SK-N-SH (cell line): Measurements from ENCODE around the gene CAV1. TPM values are rescaled to one million over a fixed set of nuclear protein-coding genes. Genes with fewer than 3 reads are reported as not detected.

Experiments
- CTCF ChIA-PET: fragments of 300-600, 350-600 bp; formaldehyde crosslinking; extraction: SDS; loops from one replicate; lab custom pipeline; 2021; lab: Yijun Ruan, JAX
- POLR2A ChIA-PET: fragments of 350-600 bp; sonication (Branson Sonifier 250); formaldehyde crosslinking; extraction: SDS; loops from one replicate; lab custom pipeline; 2020; ENCODE audit warnings: antibody characterized with exemption, inconsistent platforms; lab: Yijun Ruan, JAX
- DNase-seq: peaks from one replicate; pipeline ENCODE4 v3.0.0; 2012
- H2AFZ ChIP-seq: fragments of 200-600 bp; sonication (generic); 2 replicates; pipeline ENCODE4 v1.8.1; 2016; ENCODE audit warnings: antibody characterized with exemption, mild to moderate bottlenecking, low read depth
- H3F3A ChIP-seq: fragments of 200-600 bp; sonication (generic); replicated peaks from 2 replicates; pipeline ENCODE3; 2016; ENCODE audit warnings: antibody characterized with exemption, mild to moderate bottlenecking; ENCODE audit not compliant: insufficient read depth
- H3K27ac ChIP-seq, 2 experiments: fragments of 200-500 bp in 1 of 2; fragments of 200-600 bp in 1 of 2; sonication (Bioruptor generic) in 1 of 2; sonication (generic), shearing (Covaris generic) in 1 of 2; 2 replicates each; pipeline versions ENCODE4 v1.5.1 to v1.6.1; 2014 to 2016; ENCODE audit warnings: low read depth in 2 of 2, inconsistent platforms in 1 of 2, low read length in 1 of 2, mild to moderate bottlenecking in 1 of 2, mixed read lengths in 1 of 2
- H3K27me3 ChIP-seq: fragments of 200-600 bp; sonication (generic), shearing (Covaris generic); 2 replicates; pipeline ENCODE4 v1.6.1; 2016; ENCODE audit warnings: mixed run types; ENCODE audit not compliant: insufficient read depth
- H3K36me3 ChIP-seq, 2 experiments: fragments of 200-500 bp in 1 of 2; fragments of 200-600 bp in 1 of 2; sonication (Bioruptor generic) in 1 of 2; sonication (generic) in 1 of 2; replicated peaks in 1 of 2; 2 replicates each; pipeline versions ENCODE3 to v1.5.1; 2014 to 2016; ENCODE audit warnings: low read length in 1 of 2, mild to moderate bottlenecking in 1 of 2; ENCODE audit not compliant: insufficient read depth in 2 of 2, control insufficient read depth in 1 of 2
- H3K4me1 ChIP-seq, 2 experiments: fragments of 200-500 bp in 1 of 2; fragments of 200-600 bp in 1 of 2; sonication (Bioruptor generic) in 1 of 2; sonication (generic), shearing (Covaris generic) in 1 of 2; 2 replicates each; pipeline versions ENCODE4 v1.5.1 to v1.6.1; 2014 to 2016; ENCODE audit warnings: low read depth in 1 of 2, low read length in 1 of 2, mixed run types in 1 of 2; ENCODE audit not compliant: insufficient read depth in 2 of 2, control insufficient read depth in 1 of 2
- H3K4me2 ChIP-seq: fragments of 200-600 bp; sonication (generic), shearing (Covaris generic); 2 replicates; pipeline ENCODE4 v1.6.1; 2017; ENCODE audit warnings: mixed run types
- H3K4me3 ChIP-seq, 2 experiments: fragments of 200-500 bp in 1 of 2; fragments of 200-600 bp in 1 of 2; sonication (Bioruptor generic) in 1 of 2; sonication (generic), shearing (Covaris generic) in 1 of 2; 2 replicates each; pipeline versions ENCODE4 v1.5.1 to v1.8.1; 2014 to 2016; ENCODE audit warnings: low read depth in 2 of 2, inconsistent platforms in 1 of 2, low read length in 1 of 2, mild to moderate bottlenecking in 1 of 2, mixed read lengths in 1 of 2, moderate library complexity in 1 of 2
- H3K79me2 ChIP-seq: fragments of 200-600 bp; sonication (generic); 2 replicates; pipeline ENCODE4 v1.8.1; 2017; ENCODE audit warnings: mild to moderate bottlenecking; ENCODE audit not compliant: insufficient read depth
- H3K9ac ChIP-seq: fragments of 200-600 bp; sonication (generic); 2 replicates; pipeline ENCODE4 v1.6.1; 2017; ENCODE audit warnings: mixed run types
- H3K9me2 ChIP-seq: fragments of 200-600 bp; sonication (generic); 2 replicates; pipeline ENCODE4 v1.6.1; 2017; ENCODE audit warnings: mixed run types
- H3K9me3 ChIP-seq: fragments of 200-600 bp; sonication (generic); 2 replicates; pipeline ENCODE4 v1.6.1; 2017; ENCODE audit warnings: mixed run types, mild to moderate bottlenecking, moderate library complexity
- H4K20me1 ChIP-seq: fragments of 200-600 bp; sonication (generic); 2 replicates; pipeline ENCODE4 v1.6.1; 2017; ENCODE audit warnings: mild to moderate bottlenecking, mixed run types; ENCODE audit not compliant: insufficient read depth
- ELF1 ChIP-seq: IDR thresholded peaks from 2 replicates; pipeline ENCODE4 v1.4.0; 2012
- EP300 ChIP-seq, 2 experiments: IDR thresholded peaks; 2 replicates each; pipeline versions ENCODE4 v1.4.0 to v1.6.1; 2012; ENCODE audit warnings: borderline replicate concordance in 1 of 2, low read depth in 1 of 2, low read length in 1 of 2
- FOSL2 ChIP-seq: IDR thresholded peaks from 2 replicates; pipeline ENCODE4 v1.4.0; 2012; ENCODE audit warnings: low read depth, mild to moderate bottlenecking, moderate library complexity, borderline replicate concordance
- GATA2 ChIP-seq: sonication (generic); formaldehyde crosslinking; IDR thresholded peaks from 2 replicates; pipeline ENCODE4 v1.5.0; 2020; ENCODE audit warnings: mild to moderate bottlenecking, missing genetic modification reagents
- MXI1 ChIP-seq: IDR thresholded peaks from 2 replicates; pipeline ENCODE4 v1.6.1; 2012; ENCODE audit warnings: mild to moderate bottlenecking, low read depth, low read length, improper control_type of control experiment
- RFX5 ChIP-seq: IDR thresholded peaks from 2 replicates; pipeline ENCODE4 v1.6.1; 2012; ENCODE audit warnings: mild to moderate bottlenecking, improper control_type of control experiment, low read length
- SMC3 ChIP-seq: IDR thresholded peaks from 2 replicates; pipeline ENCODE4 v1.6.1; 2012; ENCODE audit warnings: low read depth, low read length, improper control_type of control experiment
- TCF12 ChIP-seq: IDR thresholded peaks from 2 replicates; pipeline ENCODE4 v1.4.0; 2012
- TEAD4 ChIP-seq: IDR thresholded peaks from 2 replicates; pipeline ENCODE4 v1.4.0; 2012; ENCODE audit warnings: mild to moderate bottlenecking, borderline replicate concordance; ENCODE audit not compliant: insufficient read depth
- YY1 ChIP-seq: IDR thresholded peaks from 2 replicates; pipeline ENCODE4 v1.4.0; 2012; ENCODE audit warnings: low read depth, mild to moderate bottlenecking
- WGBS: methylation state at CpG from one replicate; pipeline ENCODE4 v1.1.6; 2017; ENCODE audit warnings: low lambda C conversion rate; 5-methylcytosine and 5-hydroxymethylcytosine counted together
- polyA plus RNA-seq, 3 experiments: library from polyadenylated mRNA; depleted of rRNA; stranded (reverse); fragments of >200 nt; gene quantifications; 2 replicates each; pipeline ENCODE4 v1.2.3, GENCODE V29; 2012
- TF ChIP-seq, protein P1 (sequence below): IDR thresholded peaks from 2 replicates; pipeline ENCODE4 v1.6.1; 2012; ENCODE audit warnings: mild to moderate bottlenecking, low read depth, low read length, moderate library complexity
- TF ChIP-seq, protein P2 (sequence below): IDR thresholded peaks from 2 replicates; pipeline ENCODE4 v1.4.0; 2012; ENCODE audit warnings: low read depth, borderline replicate concordance
- TF ChIP-seq, protein P3 (sequence below): fragments of 150-350 bp; IDR thresholded peaks from 2 replicates; pipeline ENCODE4 v1.6.1; 2017; ENCODE audit warnings: antibody characterized with exemption, low read length, low read depth, borderline replicate concordance
- TF ChIP-seq, protein P4 (sequence below): IDR thresholded peaks from 2 replicates; pipeline ENCODE4 v1.4.0; 2012; ENCODE audit warnings: low read depth

Gene CAV1
- polyA plus RNA-seq, 1 of the 3 experiments (the other 2 are of a cell fraction) = 968 TPM

DNA sequence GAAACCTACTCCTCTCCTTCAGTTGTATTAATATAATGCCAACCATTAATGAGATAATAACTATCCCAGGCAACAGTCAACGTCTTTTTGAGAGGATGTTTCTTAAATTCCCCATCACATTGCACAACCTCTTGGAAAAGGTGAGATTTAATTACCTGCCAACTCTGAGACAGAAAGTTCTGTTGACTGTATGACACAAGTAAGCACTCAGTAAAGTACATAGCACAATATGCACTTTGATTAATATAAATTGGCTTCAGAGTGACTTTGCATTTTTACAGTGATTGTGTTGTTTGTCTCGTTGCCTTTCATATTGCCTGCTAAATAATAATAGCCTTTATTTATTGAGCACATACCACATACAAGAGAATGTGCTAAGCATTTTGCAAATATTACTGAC lies 46.7 kb downstream of the CAV1 start:
- DNase-seq = no peak
- Histone ChIP-seq H3K27ac (peak overlapping the region; percentile 82 to 99), H3F3A (peaks cover 66% of the 10 kb centered on the region), H4K20me1 (no peaks in the 10 kb centered on the region), H3K9me2 (no peaks in the 10 kb centered on the region), H3K9me3 (no peaks in the 10 kb centered on the region), H2AFZ (peak overlapping the region; percentile 43), H3K79me2 (no peaks in the 10 kb centered on the region), H3K4me1 (peaks cover 0 to 65% of the 10 kb centered on the region in 2 experiments; a peak in 3 of 4 replicates), H3K9ac (peak overlapping the region; percentile 48; the same call in 1 of the 2 replicates), H3K4me2 (peak overlapping the region; percentile 47; the same call in 1 of the 2 replicates), H3K36me3 (no peaks in the 10 kb centered on the region), H3K4me3 (peak overlapping the region in 1 of 2 experiments; percentile 2; a peak in 1 of 4 replicates), H3K27me3 (no peaks in the 10 kb centered on the region)
- WGBS = 8% methylated on average over 2 of the region's 2 CpGs
- ChIA-PET CTCF (interaction anchor here (1.2 to 1.4 kb wide), 2 partner anchors 17 to 391 kb away, joined by 3 to 7 read pairs; no protein-coding TSS in a partner anchor), POLR2A (no interaction called here)
- TF ChIP-seq RFX5 = no peak
- TF ChIP-seq, protein P1, sequence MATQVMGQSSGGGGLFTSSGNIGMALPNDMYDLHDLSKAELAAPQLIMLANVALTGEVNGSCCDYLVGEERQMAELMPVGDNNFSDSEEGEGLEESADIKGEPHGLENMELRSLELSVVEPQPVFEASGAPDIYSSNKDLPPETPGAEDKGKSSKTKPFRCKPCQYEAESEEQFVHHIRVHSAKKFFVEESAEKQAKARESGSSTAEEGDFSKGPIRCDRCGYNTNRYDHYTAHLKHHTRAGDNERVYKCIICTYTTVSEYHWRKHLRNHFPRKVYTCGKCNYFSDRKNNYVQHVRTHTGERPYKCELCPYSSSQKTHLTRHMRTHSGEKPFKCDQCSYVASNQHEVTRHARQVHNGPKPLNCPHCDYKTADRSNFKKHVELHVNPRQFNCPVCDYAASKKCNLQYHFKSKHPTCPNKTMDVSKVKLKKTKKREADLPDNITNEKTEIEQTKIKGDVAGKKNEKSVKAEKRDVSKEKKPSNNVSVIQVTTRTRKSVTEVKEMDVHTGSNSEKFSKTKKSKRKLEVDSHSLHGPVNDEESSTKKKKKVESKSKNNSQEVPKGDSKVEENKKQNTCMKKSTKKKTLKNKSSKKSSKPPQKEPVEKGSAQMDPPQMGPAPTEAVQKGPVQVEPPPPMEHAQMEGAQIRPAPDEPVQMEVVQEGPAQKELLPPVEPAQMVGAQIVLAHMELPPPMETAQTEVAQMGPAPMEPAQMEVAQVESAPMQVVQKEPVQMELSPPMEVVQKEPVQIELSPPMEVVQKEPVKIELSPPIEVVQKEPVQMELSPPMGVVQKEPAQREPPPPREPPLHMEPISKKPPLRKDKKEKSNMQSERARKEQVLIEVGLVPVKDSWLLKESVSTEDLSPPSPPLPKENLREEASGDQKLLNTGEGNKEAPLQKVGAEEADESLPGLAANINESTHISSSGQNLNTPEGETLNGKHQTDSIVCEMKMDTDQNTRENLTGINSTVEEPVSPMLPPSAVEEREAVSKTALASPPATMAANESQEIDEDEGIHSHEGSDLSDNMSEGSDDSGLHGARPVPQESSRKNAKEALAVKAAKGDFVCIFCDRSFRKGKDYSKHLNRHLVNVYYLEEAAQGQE = no peak
- TF ChIP-seq, protein P2, sequence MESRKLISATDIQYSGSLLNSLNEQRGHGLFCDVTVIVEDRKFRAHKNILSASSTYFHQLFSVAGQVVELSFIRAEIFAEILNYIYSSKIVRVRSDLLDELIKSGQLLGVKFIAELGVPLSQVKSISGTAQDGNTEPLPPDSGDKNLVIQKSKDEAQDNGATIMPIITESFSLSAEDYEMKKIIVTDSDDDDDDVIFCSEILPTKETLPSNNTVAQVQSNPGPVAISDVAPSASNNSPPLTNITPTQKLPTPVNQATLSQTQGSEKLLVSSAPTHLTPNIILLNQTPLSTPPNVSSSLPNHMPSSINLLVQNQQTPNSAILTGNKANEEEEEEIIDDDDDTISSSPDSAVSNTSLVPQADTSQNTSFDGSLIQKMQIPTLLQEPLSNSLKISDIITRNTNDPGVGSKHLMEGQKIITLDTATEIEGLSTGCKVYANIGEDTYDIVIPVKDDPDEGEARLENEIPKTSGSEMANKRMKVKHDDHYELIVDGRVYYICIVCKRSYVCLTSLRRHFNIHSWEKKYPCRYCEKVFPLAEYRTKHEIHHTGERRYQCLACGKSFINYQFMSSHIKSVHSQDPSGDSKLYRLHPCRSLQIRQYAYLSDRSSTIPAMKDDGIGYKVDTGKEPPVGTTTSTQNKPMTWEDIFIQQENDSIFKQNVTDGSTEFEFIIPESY = no peak
- no peak for TF ChIP-seq EP300 (IDR thresholded peaks at IDR 0.05; ENCODE audit: borderline replicate concordance in 1 of 2, low read depth in 1 of 2, low read length in 1 of 2)
- no peak for TF ChIP-seq GATA2
- TF ChIP-seq, protein P3, sequence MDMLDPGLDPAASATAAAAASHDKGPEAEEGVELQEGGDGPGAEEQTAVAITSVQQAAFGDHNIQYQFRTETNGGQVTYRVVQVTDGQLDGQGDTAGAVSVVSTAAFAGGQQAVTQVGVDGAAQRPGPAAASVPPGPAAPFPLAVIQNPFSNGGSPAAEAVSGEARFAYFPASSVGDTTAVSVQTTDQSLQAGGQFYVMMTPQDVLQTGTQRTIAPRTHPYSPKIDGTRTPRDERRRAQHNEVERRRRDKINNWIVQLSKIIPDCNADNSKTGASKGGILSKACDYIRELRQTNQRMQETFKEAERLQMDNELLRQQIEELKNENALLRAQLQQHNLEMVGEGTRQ = no peak
- TF ChIP-seq MXI1 = no peak
- no peak for TF ChIP-seq YY1
- TF ChIP-seq FOSL2 = no peak
- no peak for TF ChIP-seq TEAD4
- no peak for TF ChIP-seq TCF12
- TF ChIP-seq, protein P4, sequence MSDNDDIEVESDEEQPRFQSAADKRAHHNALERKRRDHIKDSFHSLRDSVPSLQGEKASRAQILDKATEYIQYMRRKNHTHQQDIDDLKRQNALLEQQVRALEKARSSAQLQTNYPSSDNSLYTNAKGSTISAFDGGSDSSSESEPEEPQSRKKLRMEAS = no peak
- TF ChIP-seq SMC3 = no peak
- no peak for TF ChIP-seq ELF1
